Chondrocyte (in vitro differentiated cells): Measurements from ENCODE around the gene PDGFRA. TPM values are rescaled to one million over a fixed set of nuclear protein-coding genes. Genes with fewer than 3 reads are reported as not detected.
"Not testable (repeated sequence)": the region's sequence is repeated elsewhere in the genome, so short reads cannot be mapped to it uniquely, and the experiment has no call there.

Experiments
- DNase-seq: peaks from one replicate; pipeline ENCODE4 v3.0.0; 2021; ENCODE audit warnings: mixed read lengths, low spot score
- H3K27ac Mint-ChIP-seq: one replicate; pipeline ENCODE4 v1.8.0; 2021; ENCODE audit warnings: mild to moderate bottlenecking, moderate library complexity, mixed read lengths; ENCODE audit not compliant: unreplicated experiment
- H3K27me3 Mint-ChIP-seq: 2 replicates; pipeline ENCODE4 v1.8.0; 2021; ENCODE audit warnings: low read depth, mixed read lengths
- H3K36me3 Mint-ChIP-seq: 2 replicates; pipeline ENCODE4 v1.8.0; 2021; ENCODE audit warnings: low read depth, mixed read lengths
- H3K4me1 Mint-ChIP-seq: 2 replicates; pipeline ENCODE4 v1.8.0; 2021; ENCODE audit warnings: low read depth, mild to moderate bottlenecking, mixed read lengths
- H3K4me3 Mint-ChIP-seq: one replicate; pipeline ENCODE4 v1.8.0; 2021; ENCODE audit warnings: mild to moderate bottlenecking, moderate library complexity, mixed read lengths; ENCODE audit not compliant: unreplicated experiment
- H3K9me3 Mint-ChIP-seq: 2 replicates; pipeline ENCODE4 v1.8.0; 2021; ENCODE audit warnings: low read depth, mixed read lengths
- CTCF ChIP-seq: fragments of 200-600 bp; sonication (generic); IDR thresholded peaks from 2 replicates; pipeline ENCODE4 v1.5.0; 2021; ENCODE audit warnings: antibody characterized with exemption, mild to moderate bottlenecking, moderate library complexity
- total RNA-seq: library from RNA; stranded (reverse); gene quantifications from 3 replicates; pipeline ENCODE4 v1.2.1, GENCODE V29; 2021

The PDGFRA gene
- total RNA-seq, 1 donor from 2014 or later = 62.7 TPM

GRCh38 chr4:54332542-54332941 lies 103.4 kb downstream of the PDGFRA start:
- Mint-ChIP-seq H3K36me3 (no peaks in the 10 kb centered on the region), H3K9me3 (no peaks in the 10 kb centered on the region), H3K4me1 (peaks cover 22% of the 10 kb centered on the region), H3K4me3 (no peak overlapping the region), H3K27me3 (no peaks in the 10 kb centered on the region), H3K27ac (no peak overlapping the region)
- TF ChIP-seq CTCF = no peak
- no peak for DNase-seq

- Mint-ChIP-seq H3K4me3 (no peak overlapping the region), H3K27ac (no peak overlapping the region), H3K9me3 (no peaks in the 10 kb centered on the region), H3K36me3 (no peaks in the 10 kb centered on the region), H3K4me1 (peaks cover 11% of the 10 kb centered on the region), H3K27me3 (no peaks in the 10 kb centered on the region)
- no peak for TF ChIP-seq CTCF
- DNase-seq = no peak
Measured at GRCh38 chr4:54333657-54334056, 104.6 kb downstream of the PDGFRA start.

- not testable (repeated sequence) for H3K36me3 Mint-ChIP-seq, H3K27me3 Mint-ChIP-seq, H3K27ac Mint-ChIP-seq, H3K4me3 Mint-ChIP-seq, H3K4me1 Mint-ChIP-seq, DNase-seq, H3K9me3 Mint-ChIP-seq
Measured at GRCh38 chr4:54334769-54335168, 105.7 kb downstream of the PDGFRA start.

GRCh38 chr4:54337009-54337408 lies 107.9 kb downstream of the PDGFRA start:
- Mint-ChIP-seq H3K9me3 (no peaks in the 10 kb centered on the region), H3K36me3 (no peaks in the 10 kb centered on the region), H3K4me1 (peaks cover 9% of the 10 kb centered on the region), H3K27me3 (no peaks in the 10 kb centered on the region), H3K4me3 (no peak overlapping the region), H3K27ac (no peak overlapping the region)
- DNase-seq = no peak
- TF ChIP-seq CTCF = no peak

GRCh38 chr4:54342067-54342466 lies 113.0 kb downstream of the PDGFRA start:
- H3K4me1 Mint-ChIP-seq, H3K27me3 Mint-ChIP-seq, H3K36me3 Mint-ChIP-seq, H3K27ac Mint-ChIP-seq, DNase-seq, H3K4me3 Mint-ChIP-seq, H3K9me3 Mint-ChIP-seq: not testable (repeated sequence)

Other genes starting within 250 kb of the PDGFRA start
- gene CHIC2, start 164.7 kb upstream of the PDGFRA start, total RNA-seq = 31.3 to 38.5 TPM (median 36.1 TPM) in 3 replicates
- gene GSX2, start 129.1 kb upstream of the PDGFRA start, total RNA-seq = not detected in 3 replicates